NCI-H2029 treated with DMSO at 0.1 percent for 48 hours (cell line): ENCODE results near the gene DACT2.
"Not testable (repeated sequence)": the region's sequence is repeated elsewhere in the genome, so short reads cannot be mapped to it uniquely, and the experiment has no call there.

Source experiments
- DNase-seq: peaks from one replicate; lab custom pipeline; 2025; lab: John Stamatoyannopoulos, UW

The DACT2 gene

DNA sequence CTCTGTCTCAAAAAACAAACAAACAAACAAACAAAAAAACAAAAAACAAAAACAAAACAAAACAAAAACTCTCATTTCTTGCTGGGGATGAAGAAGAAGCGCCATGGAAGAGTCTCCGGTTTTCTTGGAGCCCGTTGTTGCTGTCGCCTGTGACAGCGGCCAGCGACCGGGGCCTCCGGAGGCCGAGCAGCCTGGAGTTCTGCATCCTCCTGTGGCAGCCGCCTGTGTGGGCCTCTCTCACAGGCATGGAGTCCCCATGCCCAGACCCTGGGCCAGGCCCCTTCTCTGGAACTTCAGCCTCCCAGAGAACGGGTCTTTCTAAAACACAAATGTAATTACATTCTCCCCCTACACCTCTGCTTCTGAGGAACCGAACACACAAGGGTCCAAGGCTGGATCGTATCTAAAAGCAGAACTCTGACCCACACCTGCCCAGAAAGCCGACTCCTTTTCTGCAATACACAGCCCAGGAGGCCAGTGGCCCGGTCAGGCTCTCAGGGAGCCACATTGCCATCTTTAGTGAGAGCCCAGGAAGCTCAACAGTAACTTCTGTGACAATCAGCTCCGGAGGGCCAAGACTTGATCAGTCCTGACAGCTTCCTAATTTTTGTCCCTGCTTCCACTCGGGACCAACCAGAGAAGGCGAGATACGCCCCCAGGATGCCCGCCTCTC is 18.5 kb downstream of the DACT2 start:
- no peak for DNase-seq

DNA sequence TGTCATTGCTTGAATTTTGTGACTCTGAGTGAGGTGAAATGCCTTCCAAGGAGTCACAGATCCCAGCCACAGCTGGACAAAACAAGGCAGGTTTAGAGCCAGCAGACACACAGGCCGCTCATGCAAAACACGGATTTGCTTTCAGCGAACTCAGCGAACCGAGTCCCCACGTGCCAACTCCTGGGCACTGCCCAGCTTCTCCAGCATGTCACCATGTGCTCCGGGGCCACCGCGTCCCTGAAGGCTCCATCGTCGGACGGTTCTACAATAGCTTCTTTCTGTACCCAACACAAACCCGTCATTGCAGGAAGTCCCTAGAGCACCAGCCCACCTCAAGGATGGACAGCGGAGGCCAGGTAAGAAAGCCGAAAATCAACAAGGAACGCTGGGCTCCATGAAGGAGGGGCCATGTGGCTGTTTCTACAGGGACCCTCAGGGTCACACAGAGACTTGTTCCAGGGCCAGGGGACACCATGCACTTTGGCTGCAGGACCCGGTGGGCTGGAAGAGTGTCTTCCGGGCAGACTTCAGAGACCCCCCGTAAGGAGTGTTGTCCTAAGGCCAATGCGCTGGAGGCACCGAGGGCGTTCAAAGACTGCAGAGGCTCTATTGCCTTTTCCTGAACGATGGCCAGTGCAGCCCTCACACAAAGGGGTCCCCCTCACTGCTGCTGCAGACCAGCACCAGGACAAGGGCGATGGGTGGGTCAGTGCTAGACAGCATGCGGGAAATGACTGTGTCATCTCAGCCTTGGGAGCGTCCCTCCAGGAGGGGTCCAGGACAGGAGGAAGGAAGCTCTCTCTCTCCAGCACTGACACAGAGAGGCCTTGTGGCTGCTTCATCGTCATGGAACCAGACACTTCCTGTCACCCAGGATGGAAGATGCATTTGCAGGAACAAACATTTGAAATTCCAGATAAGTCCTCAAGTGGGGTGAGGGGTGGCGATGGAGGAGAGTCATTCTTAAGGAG is 19.8 kb downstream of the DACT2 start:
- DNase-seq, result no peak

DNA sequence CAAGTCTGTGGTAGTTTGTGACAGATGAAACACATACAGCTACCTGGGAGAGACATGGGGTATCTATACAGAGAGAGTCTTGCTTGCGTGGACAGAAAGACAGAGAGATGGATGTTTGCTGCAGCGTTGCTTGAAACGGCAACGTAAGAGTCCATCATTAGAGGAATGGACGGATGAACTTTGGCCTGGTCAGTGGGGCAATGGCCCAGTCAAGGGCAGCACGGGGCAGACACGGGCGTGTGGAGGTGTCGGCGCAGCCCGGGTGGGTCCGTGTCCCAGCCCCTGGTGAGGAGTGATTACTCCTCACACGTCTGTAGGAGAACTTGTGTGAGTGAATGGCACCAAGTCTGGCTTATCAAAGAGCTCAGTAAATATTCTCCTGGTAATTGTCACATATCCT is 21.9 kb downstream of the DACT2 start:
- DNase-seq, result no peak

DNA sequence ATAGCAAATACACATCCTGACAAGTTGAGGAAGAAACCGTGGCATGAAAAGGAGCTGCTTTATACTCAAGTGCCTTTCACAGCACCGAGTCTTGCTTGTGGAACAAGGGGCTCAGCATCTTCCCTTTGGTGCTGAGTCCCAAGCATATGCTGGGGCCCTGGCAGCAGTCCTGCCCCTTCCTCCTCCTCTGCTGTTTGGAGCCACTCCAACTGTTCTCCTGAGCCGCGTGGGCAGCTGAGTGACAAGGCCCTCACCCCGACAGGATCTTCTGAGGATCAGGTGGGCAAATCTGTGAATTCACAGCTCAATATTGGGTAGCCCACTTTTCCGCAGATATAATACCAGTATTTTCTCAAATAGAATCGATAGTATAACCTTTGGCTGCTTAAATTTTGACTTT is 24.7 kb downstream of the DACT2 start:
- no peak for DNase-seq

DNA sequence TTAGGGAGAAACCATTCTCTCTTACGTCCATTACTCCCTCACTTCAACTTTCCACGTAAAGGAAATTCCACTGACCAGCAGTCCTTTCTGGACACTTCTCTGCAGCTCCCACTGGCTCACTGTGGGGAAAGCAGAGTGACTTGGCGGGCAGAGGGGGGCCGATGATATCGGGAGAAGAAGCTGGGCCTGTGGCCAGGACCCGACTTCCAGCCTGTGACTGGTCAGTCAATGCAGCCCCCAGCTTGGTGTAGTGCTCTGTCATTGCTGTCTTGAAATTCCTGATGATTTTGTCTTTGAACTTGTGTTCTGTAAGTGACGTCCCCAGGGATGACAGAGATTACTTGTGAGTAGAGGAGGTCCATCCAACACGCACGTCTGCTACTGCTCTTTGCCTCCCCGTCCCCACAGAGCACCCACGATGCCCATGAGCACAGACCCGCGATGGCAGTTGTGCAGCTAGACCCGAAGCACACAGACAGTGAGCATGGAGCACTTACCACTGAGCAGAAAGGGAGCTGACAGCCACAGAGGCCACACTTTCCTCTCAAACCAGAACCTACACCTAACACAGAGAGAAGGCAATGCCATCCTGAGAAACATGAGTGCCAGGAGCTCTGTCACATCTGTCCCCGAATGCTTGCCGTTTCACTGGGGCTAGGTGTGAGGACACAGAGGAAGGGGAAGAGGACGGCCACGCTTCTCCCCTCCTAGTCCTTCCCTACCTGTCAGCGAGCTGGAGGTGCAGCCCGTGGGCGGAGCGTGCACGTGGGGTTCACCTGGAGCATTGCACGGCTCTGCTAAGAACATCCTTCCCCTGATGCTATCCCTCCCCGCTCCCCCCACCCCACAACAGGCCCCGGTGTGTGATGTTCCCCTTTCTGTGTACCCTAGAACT is 25.7 kb downstream of the DACT2 start:
- DNase-seq, result no peak

DNA sequence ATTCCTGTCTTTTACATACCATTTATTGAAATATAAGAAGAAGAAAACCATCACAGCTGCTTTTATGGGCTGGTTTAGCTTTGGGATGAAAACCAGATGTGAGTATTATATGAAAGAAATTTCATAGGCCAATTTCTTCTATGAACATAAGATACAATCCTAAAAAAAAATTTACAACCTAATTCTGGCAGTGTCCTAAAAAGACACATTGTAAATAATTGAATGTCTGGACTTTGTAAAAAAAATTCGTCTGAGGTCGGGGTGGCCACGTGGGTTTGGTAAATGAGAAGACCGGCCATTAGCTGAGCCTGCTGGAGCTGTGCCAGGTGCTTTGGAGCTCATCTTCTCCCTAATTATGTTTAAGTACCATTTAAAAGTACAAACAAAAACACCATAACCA is 26.8 kb downstream of the DACT2 start:
- peak; percentile 80 for DNase-seq

DNA sequence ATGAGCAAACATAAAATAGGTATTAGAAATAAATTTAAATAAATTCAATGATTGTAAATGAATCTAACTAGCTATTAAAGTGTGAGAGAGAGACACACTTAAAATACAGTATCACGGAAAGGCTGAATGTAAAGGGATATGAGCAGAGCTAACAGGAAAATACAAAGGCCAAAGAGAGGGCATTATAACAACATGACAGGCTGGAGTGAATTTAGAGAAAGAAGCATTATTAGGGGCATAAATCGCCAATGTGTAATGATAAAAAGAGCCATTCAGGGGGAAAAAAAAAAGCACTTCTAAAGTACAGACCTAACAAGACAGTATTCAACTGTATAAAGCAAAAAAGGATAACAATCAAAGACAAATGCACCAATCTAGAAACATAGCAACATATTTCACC is 28.1 kb downstream of the DACT2 start:
- no peak for DNase-seq

DNA sequence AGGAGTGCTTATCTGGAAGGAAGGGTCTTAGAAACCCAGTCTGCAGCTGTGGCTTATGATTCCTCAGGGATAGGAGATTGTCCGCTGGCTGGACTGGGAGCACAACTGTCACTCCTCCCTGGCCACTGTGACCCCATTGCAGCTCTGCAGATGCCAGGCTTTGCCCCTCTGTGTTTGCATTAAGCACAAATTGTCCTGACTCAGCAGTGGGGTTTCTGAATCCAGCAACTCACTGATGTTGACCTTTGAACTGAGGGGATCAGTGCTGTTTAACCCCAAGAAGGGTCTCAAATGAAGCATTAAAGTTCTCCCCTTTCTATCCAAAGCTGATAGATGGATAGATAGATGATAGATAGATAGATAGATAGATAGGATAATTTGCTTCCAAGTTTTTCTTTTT is 29.5 kb downstream of the DACT2 start:
- DNase-seq, result no peak

DNA sequence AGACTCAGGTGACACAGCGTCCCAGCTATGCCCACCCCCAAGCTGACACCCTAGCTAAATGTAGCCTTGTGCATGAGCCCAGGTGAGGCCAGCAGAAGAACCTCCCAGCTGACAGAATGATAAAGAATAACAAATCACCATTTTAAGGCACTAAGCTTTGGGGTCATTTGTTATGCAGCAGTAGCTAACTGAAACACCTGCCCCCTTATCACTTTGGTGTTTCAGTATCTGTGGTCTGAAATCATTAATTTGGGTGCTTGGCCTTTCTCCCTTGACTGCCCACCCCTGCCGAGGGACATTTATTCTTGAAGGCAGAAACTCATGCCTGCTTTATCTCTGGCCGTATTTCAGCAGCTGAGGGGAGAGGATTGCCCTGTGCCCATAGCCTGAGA is 30.0 kb downstream of the DACT2 start:
- no peak for DNase-seq

DNA sequence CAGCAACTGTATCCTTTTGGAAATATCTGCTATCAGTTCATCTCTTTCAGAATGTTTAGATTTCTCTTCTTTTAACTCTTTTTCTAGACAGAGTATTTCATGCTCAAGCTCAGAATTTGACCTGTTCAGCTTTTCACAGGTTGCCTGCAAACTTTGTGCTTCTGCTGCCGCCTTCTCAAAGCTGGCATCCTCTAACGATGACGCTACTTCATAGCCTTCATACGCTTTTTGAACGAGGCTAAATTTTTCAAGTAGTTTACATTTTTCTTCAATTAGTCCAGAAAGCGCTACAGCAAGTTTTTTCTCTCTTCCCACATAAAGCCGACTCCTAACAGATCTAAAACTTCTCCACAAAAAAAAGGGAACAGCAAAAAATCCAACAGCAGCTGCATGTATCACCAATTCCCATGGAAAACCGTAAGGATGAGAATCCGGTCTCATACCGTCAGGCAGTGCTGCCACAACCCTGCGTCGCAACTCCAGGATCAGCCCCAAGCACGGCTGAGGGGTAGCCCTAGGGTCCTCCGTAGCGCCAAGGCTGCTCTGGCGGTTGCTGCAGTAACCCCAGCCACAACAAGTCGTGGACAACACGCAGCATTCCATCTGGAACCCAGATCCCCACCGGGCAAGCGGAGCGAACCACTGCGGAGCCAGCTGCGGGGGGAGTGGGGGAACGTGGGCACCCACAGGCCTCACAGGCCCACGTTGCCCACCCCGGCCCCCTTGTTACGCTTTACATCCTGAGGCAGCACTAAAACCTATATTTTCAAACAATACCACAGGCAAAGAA is 30.6 kb downstream of the DACT2 start:
- no peak for DNase-seq

DNA sequence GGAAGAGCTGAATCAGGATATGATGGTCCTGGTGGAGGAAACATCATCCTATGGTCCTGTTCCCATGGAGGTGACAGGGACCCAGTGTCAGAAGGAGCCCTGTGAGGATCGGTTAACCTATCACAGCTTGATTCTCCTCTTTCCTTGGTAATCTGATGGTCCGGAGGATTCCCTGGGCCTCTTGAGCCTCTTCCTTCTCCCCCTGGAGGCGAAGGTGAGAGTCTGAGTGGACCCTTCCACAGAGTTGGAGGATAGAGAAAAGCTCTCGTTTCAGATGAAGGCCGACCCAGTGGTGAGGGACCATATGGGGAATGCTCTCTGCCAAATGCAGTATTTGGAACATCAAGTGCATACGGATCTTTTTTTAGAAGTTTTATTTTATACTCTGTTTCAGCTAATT is 32.1 kb downstream of the DACT2 start:
- not testable (repeated sequence) for DNase-seq

DNA sequence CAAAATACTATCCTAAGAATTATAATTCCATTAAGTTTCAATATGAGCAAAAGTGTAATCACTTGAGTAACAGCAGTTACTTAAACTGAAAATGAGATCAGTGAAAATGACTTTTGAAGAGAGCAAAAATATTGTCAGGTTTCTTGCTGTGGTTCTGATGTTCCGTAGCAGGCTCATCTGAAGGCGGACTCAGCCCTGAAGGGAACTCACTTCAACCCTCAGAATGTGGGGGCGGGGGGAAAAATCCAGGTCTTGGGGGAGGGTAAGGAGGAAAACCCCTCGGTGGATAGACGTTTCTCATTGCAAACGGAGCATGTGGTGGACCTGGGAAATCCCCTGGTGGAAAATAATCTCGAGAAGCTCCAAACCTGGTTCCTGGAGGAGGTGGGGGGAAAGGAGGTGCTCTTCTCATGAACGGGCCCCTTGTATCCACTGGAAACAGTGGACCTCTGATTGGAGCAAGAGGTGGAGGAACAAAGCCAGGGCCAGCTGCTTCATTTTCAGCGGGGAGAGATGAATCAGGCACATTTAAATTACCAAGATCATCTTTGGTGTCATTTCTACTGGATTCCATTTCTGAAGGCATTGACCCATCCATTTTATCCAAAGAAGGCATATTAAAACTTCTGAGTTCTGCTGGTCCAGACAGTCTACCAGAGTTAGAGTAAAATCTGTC is 32.7 kb downstream of the DACT2 start:
- DNase-seq, result not testable (repeated sequence)

DNA sequence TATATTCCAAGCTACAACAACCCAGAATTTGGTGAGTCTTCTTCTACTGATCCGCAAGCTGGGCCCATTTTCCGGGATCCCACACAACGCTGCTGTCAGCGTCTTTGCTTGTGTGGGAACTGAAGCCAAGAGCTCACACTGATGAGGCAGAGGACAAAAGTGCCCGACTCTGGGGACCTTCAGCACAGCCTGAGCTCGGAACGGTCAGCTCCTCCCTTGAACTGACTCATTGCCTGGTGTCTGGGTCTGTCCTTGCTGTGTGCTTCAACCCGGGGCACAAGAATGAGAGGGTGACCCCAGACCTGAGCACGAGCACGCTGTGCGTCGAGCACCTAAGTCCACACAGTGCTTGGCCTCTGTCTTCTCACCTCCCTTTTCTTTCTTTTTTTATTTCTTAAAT is 33.5 kb downstream of the DACT2 start:
- no peak for DNase-seq

DNA sequence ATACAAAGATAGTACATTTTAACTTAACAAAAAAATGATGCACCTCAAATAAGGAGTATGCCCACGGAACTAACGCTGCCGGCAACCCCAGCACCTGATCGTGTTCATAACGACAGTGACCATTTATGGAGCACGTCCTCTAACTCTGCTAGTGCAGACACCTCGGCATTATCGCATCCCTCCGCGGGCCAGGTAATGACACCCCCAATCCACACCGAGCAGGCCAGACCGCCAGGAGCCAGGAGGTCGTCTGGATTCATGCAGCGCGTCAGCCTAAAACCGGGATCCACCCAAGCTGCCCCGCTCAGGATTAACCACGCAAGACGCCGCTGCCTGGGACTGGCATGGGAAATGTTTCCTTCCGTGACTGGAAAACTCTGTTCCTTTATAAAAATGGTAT is 34.1 kb downstream of the DACT2 start:
- DNase-seq, result no peak

DNA sequence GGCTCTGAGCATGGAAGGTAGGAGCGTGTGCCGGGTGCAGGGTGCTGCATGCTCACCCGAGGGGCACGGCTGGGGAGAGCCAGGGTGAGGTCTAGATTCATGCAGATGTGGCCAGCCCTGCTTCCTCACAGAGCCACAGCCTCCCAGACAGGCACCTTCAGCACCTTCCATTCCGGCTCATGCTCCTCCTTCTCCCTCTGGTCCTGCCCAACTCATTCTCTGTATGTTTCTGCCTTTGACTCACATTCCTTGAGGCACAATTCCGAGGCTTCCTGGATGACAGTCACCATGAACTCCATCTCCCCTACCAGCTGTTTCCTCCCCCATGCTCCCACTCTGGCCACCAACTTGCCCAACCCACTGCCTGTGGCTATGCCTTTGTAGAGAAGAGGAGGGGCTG is 35.4 kb downstream of the DACT2 start:
- no peak for DNase-seq

DNA sequence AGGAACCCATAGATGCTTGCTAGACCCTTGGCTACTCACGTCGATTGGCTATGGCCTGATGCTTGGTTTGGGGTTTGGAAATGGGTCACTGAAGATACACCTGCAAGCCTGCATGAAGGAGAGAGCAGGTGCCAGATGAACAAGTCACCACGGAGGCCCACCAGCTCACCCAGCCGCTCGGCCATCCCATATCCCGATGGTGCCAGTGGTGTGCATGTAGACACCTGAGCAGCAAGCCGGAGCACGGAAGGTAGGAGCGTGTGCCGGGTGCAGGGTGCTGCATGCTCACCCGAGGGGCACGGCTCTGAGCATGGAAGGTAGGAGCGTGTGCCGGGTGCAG is 35.9 kb downstream of the DACT2 start:
- DNase-seq, result no peak

DNA sequence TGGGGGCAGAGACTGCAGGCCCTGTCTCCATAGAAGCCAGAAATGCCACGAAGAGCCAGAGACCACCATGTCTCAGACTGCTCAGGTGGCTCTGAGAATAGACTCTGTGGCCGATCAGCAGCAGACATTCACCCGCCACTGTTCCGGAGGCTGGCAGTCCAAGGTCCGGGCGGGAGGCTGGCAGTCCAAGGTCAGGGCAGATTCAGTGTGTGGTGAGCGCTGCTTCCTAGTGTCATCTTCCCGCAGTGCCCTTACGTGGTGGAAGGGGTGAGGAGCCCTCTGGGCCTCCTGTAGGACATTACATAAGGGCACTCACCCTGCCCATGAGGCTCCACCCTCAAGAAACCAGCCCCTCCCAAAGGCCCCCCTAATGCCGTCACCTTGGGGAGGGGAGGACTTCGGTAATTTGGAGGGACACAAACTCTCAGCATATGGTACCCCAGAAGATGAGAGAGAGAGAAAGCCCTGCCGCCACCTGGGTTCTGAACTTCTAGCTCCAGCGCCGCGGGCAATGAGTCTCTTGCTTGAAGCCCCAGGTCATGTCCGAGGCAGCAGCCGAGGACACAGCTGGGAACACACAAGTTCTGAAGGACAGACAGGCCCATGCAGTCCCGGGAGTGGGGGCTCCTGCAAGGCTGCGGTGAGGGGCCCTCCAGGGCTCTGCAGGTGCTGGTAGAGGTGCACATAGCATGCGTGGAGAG is 36.4 kb downstream of the DACT2 start:
- DNase-seq, result no peak

DNA sequence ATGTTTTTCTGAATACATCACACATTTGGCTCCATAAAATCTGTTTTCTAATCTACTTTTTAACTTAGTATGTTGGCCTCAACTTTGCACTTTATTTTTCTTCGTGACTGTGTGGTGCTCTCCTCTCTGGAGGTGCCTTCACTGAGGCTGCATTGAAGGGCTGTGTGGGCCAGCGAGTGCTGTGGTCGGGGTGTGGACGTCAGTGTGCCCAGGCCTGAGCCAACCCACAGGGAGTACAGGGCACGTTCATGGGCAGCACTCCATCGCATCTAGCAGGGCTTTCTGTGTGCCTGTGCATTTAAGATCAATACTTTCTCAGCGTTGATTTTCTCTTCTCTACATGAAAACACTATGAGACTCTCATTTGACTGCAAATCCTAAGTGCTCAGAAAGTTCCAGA is 37.8 kb downstream of the DACT2 start:
- DNase-seq, result no peak

DNA sequence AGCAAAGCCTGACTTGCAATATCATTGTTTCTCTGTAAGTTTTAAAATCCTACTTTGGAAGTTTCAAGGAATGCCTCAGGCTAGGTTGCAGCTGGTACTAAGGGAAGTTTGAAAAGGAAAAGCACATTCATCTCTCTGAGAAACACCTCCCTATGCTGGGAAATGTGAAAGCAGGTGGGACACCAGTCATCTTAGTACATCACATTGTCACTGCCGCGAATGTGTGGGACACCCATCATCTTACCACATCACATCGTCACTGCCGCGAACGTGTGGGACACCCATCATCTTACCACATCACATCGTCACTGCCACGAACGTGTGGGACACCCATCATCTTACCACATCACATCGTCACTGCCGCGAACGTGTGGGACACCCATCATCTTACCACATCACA is 38.3 kb downstream of the DACT2 start:
- DNase-seq, result not testable (repeated sequence)

DNA sequence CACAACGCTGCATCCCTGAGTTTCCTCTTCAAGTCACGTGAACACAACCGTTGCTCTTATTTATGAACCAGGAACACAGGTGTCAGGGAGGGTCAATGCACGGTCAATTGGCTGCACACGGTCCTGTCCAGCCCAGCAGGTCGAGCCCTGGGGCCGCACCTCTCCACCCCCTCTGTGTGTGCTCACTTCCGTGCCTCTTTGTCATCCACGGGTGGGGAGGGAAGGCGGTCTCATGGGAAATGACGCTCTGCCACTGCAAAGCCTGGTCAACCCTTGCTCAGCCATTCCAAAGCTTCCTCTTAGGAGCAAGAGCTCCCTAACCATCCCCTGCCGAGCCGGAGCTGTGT is 38.7 kb downstream of the DACT2 start:
- no peak for DNase-seq
